ENCODE measurements around the gene AHNAK2. TPM values are rescaled to one million over a fixed set of nuclear protein-coding genes. Genes with fewer than 3 reads are reported as not detected.
A peak's percentile ranks its signal among the peaks of the same experiment; 100 is the strongest.

Gene AHNAK2
- total and polyA plus RNA-seq, 9 of the 15 experiments (the other 6 are each of a cell fraction or from before 2014, with no cell fraction given): 0.04 to 0.09 (median 0.04) TPM; not detected in 6

- CTCF ChIA-PET (ENCODE audit: low intra/inter-chr PET ratio): no interaction called here
- Histone ChIP-seq H3K4me1 (replicated peaks in 1 of 2; ENCODE audit: control insufficient read depth in 2 of 2, insufficient read depth in 2 of 2, low read length in 2 of 2) (peaks cover 0 to 7% of the 10 kb centered on the region in 2 experiments; a peak in 2 of 5 replicates), H3K9ac (ENCODE audit: insufficient read depth in 1 of 2, low read depth in 2 of 2, low read length in 2 of 2) (0 out of 4 replicates have a peak overlapping the region, but pooled peaks of 1 of the 2 experiments have one; percentile 45), H4K20me1 (replicated peaks; ENCODE audit: control insufficient read depth, insufficient read depth, low read length) (no peaks in the 10 kb centered on the region), H3K27ac (ENCODE audit: extremely low read depth, low read depth, low read length) (no peak overlapping the region), H3K79me2 (ENCODE audit: control insufficient read depth, insufficient read depth, low read length) (no peaks in the 10 kb centered on the region), H3K4me2 (ENCODE audit: insufficient read depth, low read length) (no peak overlapping the region), H3K36me3 (ENCODE audit: control insufficient read depth, insufficient read depth, low read length) (no peaks in the 10 kb centered on the region), H3K9me3 (replicated peaks; ENCODE audit: control insufficient read depth, insufficient read depth, low read depth, low read length) (no peaks in the 10 kb centered on the region), H2AFZ (ENCODE audit: low read depth, low read length) (no peak overlapping the region), H3K27me3 (ENCODE audit: control insufficient read depth in 2 of 2, insufficient read depth in 2 of 2, low read length in 2 of 2) (no peaks in the 10 kb centered on the region), H3K4me3 (no peak overlapping the region), H3K9me1 (ENCODE audit: control insufficient read depth, insufficient read depth, low read length) (no peaks in the 10 kb centered on the region)
- TF ChIP-seq ZNF699 (CRISPR knock-in tag; IDR thresholded peaks at IDR 0.05; ENCODE audit: insufficient replicate concordance): no peak
- TF ChIP-seq ZBTB2 (IDR thresholded peaks at IDR 0.05): no peak
- WGBS (ENCODE audit: insufficient coverage, low coverage, missing lambda C conversion rate): 58% methylated on average over 5 of the region's 5 CpGs
- FAIRE-seq (no peak), DNase-seq (ENCODE audit: extremely low read depth in 1 of 4, low spot score in 3 of 4) (no peak), ATAC-seq (no peak)
- BruUV-seq (replicated peaks): no TSS peak
- in situ Hi-C loops (cut with MboI) (no loop called here), intact Hi-C loops (cut with micrococcal nuclease) (no loop called here)
- POLR2A ChIA-PET: interaction anchor here (0.6 to 2.2 kb wide), 4 partner anchors 8 to 39 kb away, joined by 3 to 7 read pairs (median 4); partner anchors contain the start of gene CDCA4
Observed at GRCh38 chr14:104998801-104999200, 20.6 kb upstream of the AHNAK2 start.

- WGBS (ENCODE audit: insufficient coverage, low coverage, missing lambda C conversion rate): 81% methylated on average over 11 of the region's 13 CpGs
- H3K27ac ChIP-seq (ENCODE audit: extremely low read depth, low read depth, low read length): no peak overlapping the region
- POLR2A ChIA-PET: interaction anchor here (0.7 to 3.7 kb wide), 2 partner anchors 10 to 254 kb away, joined by 3 to 16 read pairs; no protein-coding TSS in a partner anchor
- no peak overlapping the region for H3K4me3 ChIP-seq
- in situ Hi-C loops (cut with MboI) (no loop called here), intact Hi-C loops (cut with micrococcal nuclease) (no loop called here)
- H2AFZ ChIP-seq (ENCODE audit: low read depth, low read length): no peak overlapping the region
- H3K36me3 ChIP-seq (ENCODE audit: control insufficient read depth, insufficient read depth, low read length): no peaks in the 10 kb centered on the region
- no TSS peak for BruUV-seq (replicated peaks)
- H3K9ac ChIP-seq (ENCODE audit: insufficient read depth in 1 of 2, low read depth in 2 of 2, low read length in 2 of 2): no peak overlapping the region
- H3K9me1 ChIP-seq (ENCODE audit: control insufficient read depth, insufficient read depth, low read length): no peaks in the 10 kb centered on the region
- ATAC-seq (no peak), FAIRE-seq (no peak), DNase-seq (ENCODE audit: extremely low read depth in 1 of 4, low spot score in 3 of 4) (no peak)
- no peak overlapping the region for H3K4me2 ChIP-seq (ENCODE audit: insufficient read depth, low read length)
- no peaks in the 10 kb centered on the region for H3K9me3 ChIP-seq (replicated peaks; ENCODE audit: control insufficient read depth, insufficient read depth, low read depth, low read length)
- no peaks in the 10 kb centered on the region for H4K20me1 ChIP-seq (replicated peaks; ENCODE audit: control insufficient read depth, insufficient read depth, low read length)
- CTCF ChIA-PET (ENCODE audit: low intra/inter-chr PET ratio): no interaction called here
- peaks cover 0 to 7% of the 10 kb centered on the region in 2 experiments; a peak in 2 of 5 replicates for H3K4me1 ChIP-seq (replicated peaks in 1 of 2; ENCODE audit: control insufficient read depth in 2 of 2, insufficient read depth in 2 of 2, low read length in 2 of 2)
- no peaks in the 10 kb centered on the region for H3K79me2 ChIP-seq (ENCODE audit: control insufficient read depth, insufficient read depth, low read length)
- no peaks in the 10 kb centered on the region for H3K27me3 ChIP-seq (ENCODE audit: control insufficient read depth in 2 of 2, insufficient read depth in 2 of 2, low read length in 2 of 2)
- TF ChIP-seq U2AF1 (optimal IDR thresholded peaks at IDR 0.05; ENCODE audit: low read depth, low read length) (no peak), ZNF134 (CRISPR knock-in tag; conservative IDR thresholded peaks at IDR 0.05) (no peak), AFF4 (CRISPR knock-in tag; IDR thresholded peaks at IDR 0.05) (no peak), FOXK2 (conservative IDR thresholded peaks at IDR 0.05 in 1 of 2, IDR thresholded peaks at IDR 0.05 in 1 of 2; ENCODE audit: low read depth in 2 of 2) (no peak), ATF2 (CRISPR knock-in tag; IDR thresholded peaks at IDR 0.05) (no peak)
Observed at GRCh38 chr14:104996483-104996882, 18.3 kb upstream of the AHNAK2 start.

All from K562 (cell line).